ENCODE results near the gene LHFPL4. TPM values are rescaled to one million over a fixed set of nuclear protein-coding genes. Genes with fewer than 3 reads are reported as not detected.

The LHFPL4 gene
- total and polyA plus RNA-seq, 2 experiments from 2014 or later: 0.19 TPM; not detected in 1

DNA sequence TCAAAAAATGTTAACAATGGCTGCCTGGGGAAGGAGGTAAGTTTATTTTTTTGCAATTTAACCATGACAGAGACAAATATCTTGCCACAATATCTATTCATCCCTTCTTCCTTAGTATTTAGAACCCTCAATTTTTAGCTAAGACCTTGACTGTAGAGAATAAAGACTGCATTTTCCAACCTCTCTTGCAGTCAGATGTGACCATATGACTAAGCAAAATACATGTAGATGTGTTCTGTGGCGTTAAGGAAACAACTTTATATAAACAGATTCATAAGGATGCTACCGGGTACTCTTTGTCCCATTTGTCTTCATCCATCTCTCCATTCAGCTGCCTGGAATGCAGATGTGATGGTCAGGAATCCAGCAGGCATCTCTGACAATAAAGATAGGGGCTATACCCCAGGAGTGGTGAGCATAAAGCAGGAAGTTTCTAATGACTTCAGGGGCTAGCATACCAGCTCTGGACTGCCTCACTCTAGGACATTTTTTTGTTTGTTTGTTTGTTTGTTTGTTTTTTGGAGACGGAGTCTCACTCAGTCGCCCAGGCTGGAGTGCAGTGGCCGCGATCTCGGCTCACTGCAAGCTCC is 41.1 kb downstream of the LHFPL4 start:
- no peak overlapping the region for H3K4me3 ChIP-seq
- H3K4me1 ChIP-seq (ENCODE audit: insufficient read depth): no peaks in the 10 kb centered on the region
- no peaks in the 10 kb centered on the region for H3K9me3 ChIP-seq (ENCODE audit: low read depth)
- H3K27ac ChIP-seq: no peak overlapping the region
- no peaks in the 10 kb centered on the region for H3K9me2 ChIP-seq (ENCODE audit: insufficient read depth)
- H2AFZ ChIP-seq: no peak overlapping the region
- no peaks in the 10 kb centered on the region for H4K20me1 ChIP-seq (ENCODE audit: insufficient read depth)
- H3K9ac ChIP-seq: no peak overlapping the region
- in situ Hi-C loops (cut with MboI): no loop called here
- no peak for DNase-seq
- H3K4me2 ChIP-seq (ENCODE audit: unreplicated experiment): no peak overlapping the region
- H3K27me3 ChIP-seq (replicated peaks; ENCODE audit: insufficient read depth): peaks cover 26% of the 10 kb centered on the region
- no peaks in the 10 kb centered on the region for H3F3A ChIP-seq (ENCODE audit: insufficient read depth)
- WGBS, 2 experiments (ENCODE audit: low coverage in 1 of 2, low lambda C conversion rate in 2 of 2, missing lambda C conversion rate in 2 of 2): 55 to 59% methylated on average over 7 of the region's 7 CpGs
- no peaks in the 10 kb centered on the region for H3K79me2 ChIP-seq (ENCODE audit: insufficient read depth)
- no peaks in the 10 kb centered on the region for H3K36me3 ChIP-seq (ENCODE audit: low read depth)
- TF ChIP-seq EZH2 (IDR thresholded peaks at IDR 0.05; ENCODE audit: insufficient read depth, poor library complexity, severe bottlenecking): no peak
- no peak for TF ChIP-seq EZH2phosphoT487 (IDR thresholded peaks at IDR 0.05; ENCODE audit: insufficient read depth, low read depth)

DNA sequence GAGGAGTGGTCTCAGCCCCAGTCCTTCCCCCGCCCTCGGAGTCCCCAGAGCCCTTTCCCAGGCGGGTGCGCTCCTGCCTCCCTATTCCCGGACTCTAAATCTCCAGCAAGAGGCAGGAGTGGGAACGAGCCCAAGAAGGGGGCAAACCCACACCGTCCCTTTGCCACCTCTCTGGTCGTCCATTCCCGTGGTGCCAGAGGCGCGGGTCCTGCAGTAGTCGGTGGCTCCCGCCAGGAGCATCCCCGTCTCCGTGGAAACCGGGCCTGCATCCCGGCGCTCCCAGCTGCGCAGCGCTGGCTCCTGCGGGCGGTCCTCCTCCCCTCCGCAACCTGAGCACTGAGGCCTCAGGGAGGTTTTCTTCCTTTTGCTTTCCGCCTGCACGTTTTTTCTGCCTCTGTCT is 44.8 kb downstream of the LHFPL4 start:
- peak; percentile 19 for DNase-seq
- TF ChIP-seq EZH2phosphoT487 (IDR thresholded peaks at IDR 0.05; ENCODE audit: insufficient read depth, low read depth): no peak
- no peak for TF ChIP-seq EZH2 (IDR thresholded peaks at IDR 0.05; ENCODE audit: insufficient read depth, poor library complexity, severe bottlenecking)

DNA sequence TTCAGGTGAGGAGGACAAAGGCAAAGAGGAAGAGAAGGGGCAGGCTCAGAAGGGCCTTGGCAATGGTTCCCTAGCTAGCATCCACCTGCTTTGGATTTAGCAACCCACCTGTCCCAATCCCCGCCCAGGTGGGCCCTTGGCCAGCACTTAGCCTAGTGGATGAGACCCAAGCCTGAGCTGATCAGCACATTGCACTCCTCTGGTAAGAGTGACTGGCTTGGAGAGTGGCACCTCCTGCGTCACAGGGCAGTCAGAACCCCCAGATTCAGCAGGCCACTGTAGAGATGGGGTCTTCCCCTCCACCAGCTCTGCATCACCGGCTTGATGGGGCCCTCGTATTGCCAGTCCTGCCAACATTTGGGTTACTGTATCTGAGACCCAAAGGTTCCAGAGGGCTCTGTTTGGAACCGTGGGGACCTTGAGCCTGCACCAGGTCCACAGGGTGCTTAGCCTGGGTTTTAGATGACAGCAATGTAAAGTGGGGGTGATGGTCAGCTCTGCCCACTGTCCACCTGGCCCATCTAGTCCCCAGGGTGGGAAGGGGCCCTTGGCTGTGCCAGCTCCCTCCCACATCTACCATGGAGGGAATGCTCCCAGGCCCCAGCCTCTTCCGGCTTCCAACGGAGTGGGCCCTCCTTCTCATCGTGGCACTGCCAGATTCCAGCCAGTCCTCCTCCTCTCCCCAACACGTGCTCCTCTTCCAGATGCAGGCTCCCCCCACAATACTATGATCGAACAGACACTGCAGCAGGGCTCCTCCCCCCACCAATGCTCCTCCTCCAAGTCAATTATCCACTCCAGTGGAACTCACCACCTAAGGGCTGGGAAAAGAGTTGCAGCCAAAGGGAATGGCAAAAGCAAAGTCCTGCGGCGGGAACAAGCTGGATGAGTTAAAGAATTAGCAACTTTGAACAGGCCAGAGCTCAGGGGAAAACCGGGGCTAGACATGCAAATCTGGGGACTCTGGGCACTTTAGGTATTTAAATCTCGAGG is 45.7 kb downstream of the LHFPL4 start:
- WGBS, 2 experiments (ENCODE audit: low coverage in 1 of 2, low lambda C conversion rate in 2 of 2, missing lambda C conversion rate in 2 of 2): 39 to 44% methylated on average over 14 of the region's 14 CpGs
- no peak overlapping the region for H3K9ac ChIP-seq
- H3K79me2 ChIP-seq (ENCODE audit: insufficient read depth): no peaks in the 10 kb centered on the region
- TF ChIP-seq EZH2 (IDR thresholded peaks at IDR 0.05; ENCODE audit: insufficient read depth, poor library complexity, severe bottlenecking) (no peak), EZH2phosphoT487 (IDR thresholded peaks at IDR 0.05; ENCODE audit: insufficient read depth, low read depth) (no peak)
- no peaks in the 10 kb centered on the region for H3K9me3 ChIP-seq (ENCODE audit: low read depth)
- in situ Hi-C loops (cut with MboI): no loop called here
- H4K20me1 ChIP-seq (ENCODE audit: insufficient read depth): no peaks in the 10 kb centered on the region
- peaks cover 26% of the 10 kb centered on the region for H3K27me3 ChIP-seq (replicated peaks; ENCODE audit: insufficient read depth)
- DNase-seq: no peak
- H3K4me1 ChIP-seq (ENCODE audit: insufficient read depth): no peaks in the 10 kb centered on the region
- H3F3A ChIP-seq (ENCODE audit: insufficient read depth): no peaks in the 10 kb centered on the region
- H2AFZ ChIP-seq: no peak overlapping the region
- no peak overlapping the region for H3K4me3 ChIP-seq
- no peaks in the 10 kb centered on the region for H3K36me3 ChIP-seq (ENCODE audit: low read depth)
- H3K27ac ChIP-seq: no peak overlapping the region
- H3K4me2 ChIP-seq (ENCODE audit: unreplicated experiment): no peak overlapping the region
- H3K9me2 ChIP-seq (ENCODE audit: insufficient read depth): no peaks in the 10 kb centered on the region

More for the DNA sequence above, 44.8 kb downstream of the LHFPL4 start:
- Histone ChIP-seq H3F3A (ENCODE audit: insufficient read depth) (no peaks in the 10 kb centered on the region), H3K4me2 (ENCODE audit: unreplicated experiment) (no peak overlapping the region), H3K27ac (no peak overlapping the region), H3K36me3 (ENCODE audit: low read depth) (no peaks in the 10 kb centered on the region), H3K4me1 (ENCODE audit: insufficient read depth) (no peaks in the 10 kb centered on the region), H3K9me3 (ENCODE audit: low read depth) (no peaks in the 10 kb centered on the region), H4K20me1 (ENCODE audit: insufficient read depth) (no peaks in the 10 kb centered on the region), H3K27me3 (replicated peaks; ENCODE audit: insufficient read depth) (peaks cover 26% of the 10 kb centered on the region), H2AFZ (no peak overlapping the region), H3K9ac (no peak overlapping the region), H3K79me2 (ENCODE audit: insufficient read depth) (no peaks in the 10 kb centered on the region), H3K4me3 (no peak overlapping the region), H3K9me2 (ENCODE audit: insufficient read depth) (no peaks in the 10 kb centered on the region)
- 20 to 22% methylated on average over 23 to 24 of the region's 25 CpGs for WGBS, 2 experiments (ENCODE audit: low coverage in 1 of 2, low lambda C conversion rate in 2 of 2, missing lambda C conversion rate in 2 of 2)
- in situ Hi-C loops (cut with MboI): no loop called here

DNA sequence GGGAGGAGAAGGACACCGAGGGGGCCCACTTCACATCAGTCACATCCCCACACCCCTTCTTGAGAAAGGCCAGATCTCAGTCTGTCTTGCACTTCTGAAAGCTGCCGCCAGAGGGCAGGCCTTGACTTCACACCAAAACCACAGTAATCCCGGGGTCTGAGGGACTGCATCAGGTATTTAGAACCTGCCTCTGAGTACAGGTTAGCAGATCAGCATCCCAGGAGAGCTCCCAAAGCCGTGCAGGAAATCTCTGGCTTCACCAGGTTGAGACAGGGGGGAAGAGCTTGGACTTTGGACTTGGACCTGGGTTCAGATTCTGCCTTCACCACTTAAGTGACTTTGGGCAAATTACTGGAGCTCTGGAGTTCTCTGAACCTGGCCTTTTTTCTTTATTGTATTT is 50.3 kb downstream of the LHFPL4 start:
- Histone ChIP-seq H3F3A (ENCODE audit: insufficient read depth) (0 out of 2 replicates have a peak, but pooled peaks cover 2% of the 10 kb centered on the region), H3K9me3 (ENCODE audit: low read depth) (no peaks in the 10 kb centered on the region), H2AFZ (no peak overlapping the region), H3K4me3 (no peak overlapping the region), H3K4me2 (ENCODE audit: unreplicated experiment) (no peak overlapping the region), H3K27me3 (replicated peaks; ENCODE audit: insufficient read depth) (peaks cover 3% of the 10 kb centered on the region; the same call in 1 of the 2 replicates), H3K9ac (no peak overlapping the region), H3K27ac (no peak overlapping the region), H3K79me2 (ENCODE audit: insufficient read depth) (no peaks in the 10 kb centered on the region), H3K36me3 (ENCODE audit: low read depth) (no peaks in the 10 kb centered on the region), H3K9me2 (ENCODE audit: insufficient read depth) (no peaks in the 10 kb centered on the region), H3K4me1 (ENCODE audit: insufficient read depth) (peaks cover 8% of the 10 kb centered on the region), H4K20me1 (ENCODE audit: insufficient read depth) (no peaks in the 10 kb centered on the region)
- peak; percentile 55 for DNase-seq
- WGBS, 2 experiments (ENCODE audit: low coverage in 1 of 2, low lambda C conversion rate in 2 of 2, missing lambda C conversion rate in 2 of 2): 2 to 3% methylated on average over 4 of the region's 4 CpGs
- TF ChIP-seq EZH2phosphoT487 (IDR thresholded peaks at IDR 0.05; ENCODE audit: insufficient read depth, low read depth) (no peak), EZH2 (IDR thresholded peaks at IDR 0.05; ENCODE audit: insufficient read depth, poor library complexity, severe bottlenecking) (no peak)
- in situ Hi-C loops (cut with MboI): no loop called here
